Stimulated activated CD4-positive, alpha-beta T cell treated with anti-CD3 and anti-CD28 coated beads, Interleukin-15, amount 100 ng/mL, for 1 hour (primary cell): ENCODE data around the gene ABHD11.
"Not testable (repeated sequence)": the region's sequence is repeated elsewhere in the genome, so short reads cannot be mapped to it uniquely, and the experiment has no call there.

Source experiments
- DNase-seq, 2 donors: peaks; one replicate each; pipeline ENCODE4 v3.0.0-alpha.2; 2020; ENCODE audit warnings: low read depth in 1 of 2, low spot score in 1 of 2

Gene ABHD11

DNA sequence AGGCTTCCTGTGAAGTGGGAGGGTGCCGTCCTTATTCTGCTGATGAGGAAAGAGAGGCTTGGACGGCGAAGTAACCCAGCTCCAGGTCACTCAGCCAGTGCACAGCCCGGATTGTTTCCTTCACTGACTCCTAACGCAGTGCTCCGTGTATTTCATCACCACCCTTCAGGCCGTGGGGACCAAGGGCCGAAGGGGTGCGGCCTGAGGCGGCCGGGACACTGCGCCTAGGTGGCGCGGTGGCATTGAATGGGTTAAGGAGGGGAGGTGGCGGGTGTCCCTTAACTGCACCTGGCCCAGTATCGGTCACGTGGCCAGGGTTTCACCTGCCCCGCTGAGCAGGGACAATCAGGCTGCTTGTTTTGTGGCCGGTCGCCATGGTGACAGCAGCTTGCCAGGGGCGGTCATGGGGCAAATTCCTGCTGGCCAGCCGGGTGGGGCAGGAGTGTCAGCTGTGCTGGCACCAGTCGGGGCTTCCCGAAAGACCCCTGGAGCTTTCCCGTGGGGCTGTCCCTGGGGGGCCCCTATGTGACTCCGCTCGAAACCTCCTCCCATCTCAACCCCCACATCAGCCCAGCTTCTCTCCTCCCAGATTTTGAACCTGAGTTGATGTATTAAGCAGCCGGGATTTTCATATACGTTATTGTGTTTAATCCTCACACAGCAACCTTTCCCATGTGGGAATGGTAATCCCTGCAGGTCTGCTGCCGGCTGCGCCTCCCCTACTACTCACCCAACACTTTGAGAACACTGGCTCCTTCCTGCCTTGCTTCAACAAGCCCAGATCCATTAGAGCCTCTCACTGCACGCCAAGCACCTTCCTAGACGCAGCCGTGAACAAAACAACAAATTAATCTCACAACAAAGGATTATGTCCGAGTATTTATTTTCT, 4.4 kb upstream of the ABHD11 start:
- DNase-seq = no peak

DNA sequence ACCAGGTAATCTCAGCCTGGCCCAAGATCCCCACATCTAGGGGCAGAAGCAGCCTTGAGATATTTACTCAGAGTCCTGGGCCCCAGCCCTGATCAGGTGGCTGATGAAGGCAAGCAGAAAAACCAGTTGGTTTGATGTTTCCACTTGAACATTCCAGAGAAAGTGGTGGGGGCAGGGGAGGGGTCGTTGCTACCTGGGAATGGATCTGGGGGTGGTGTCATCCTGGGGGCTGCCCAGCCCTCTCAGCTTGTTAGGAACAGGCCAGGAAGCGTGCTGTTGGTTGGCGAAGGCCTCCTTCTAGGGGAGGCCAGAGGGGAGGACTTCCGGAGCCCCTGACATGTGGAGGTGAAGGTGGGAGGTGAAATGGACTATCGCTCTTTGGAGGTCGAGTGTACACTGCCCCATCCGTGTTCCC, 3.7 kb upstream of the ABHD11 start:
- DNase-seq = no peak

DNA sequence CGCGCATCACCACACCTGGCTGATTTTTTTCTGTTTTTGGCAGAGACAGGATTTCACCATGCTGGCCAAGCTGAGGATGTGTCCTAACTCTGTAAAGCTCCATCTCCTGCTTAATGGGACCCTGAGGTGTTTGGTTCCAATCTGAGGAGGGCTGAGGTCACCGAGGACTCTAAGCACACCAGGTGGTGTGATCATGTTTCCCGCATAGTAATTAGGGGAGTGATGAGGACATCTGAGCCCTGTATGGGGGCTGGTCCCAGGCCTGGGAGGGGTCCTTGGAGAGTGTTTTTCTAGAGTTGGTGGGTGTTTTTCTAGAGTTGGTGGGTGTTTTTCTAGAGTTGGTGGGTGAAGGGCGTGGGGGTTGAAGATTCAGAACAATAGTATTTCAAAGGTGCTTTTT, 3.0 kb upstream of the ABHD11 start:
- DNase-seq = no peak

DNA sequence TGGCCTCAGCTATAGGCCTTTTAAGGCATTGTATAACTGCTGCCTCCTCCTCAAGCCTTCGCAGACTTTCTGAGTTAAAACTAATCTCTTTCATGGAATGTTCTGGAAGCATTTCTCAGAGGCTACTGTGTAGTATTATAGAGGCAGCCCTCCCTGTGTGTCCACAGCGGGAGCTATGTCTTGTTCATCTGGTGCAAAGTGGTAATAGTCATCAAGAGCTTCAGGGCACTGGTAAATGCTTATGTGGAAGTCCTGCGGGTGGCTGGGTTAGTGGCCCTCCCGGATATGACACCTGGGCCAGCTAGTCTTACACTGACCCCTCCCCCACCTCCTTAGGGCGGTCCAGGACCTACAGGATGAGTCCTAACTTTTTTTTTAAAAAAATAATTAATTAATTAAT, 2.2 kb upstream of the ABHD11 start:
- DNase-seq = no peak

DNA sequence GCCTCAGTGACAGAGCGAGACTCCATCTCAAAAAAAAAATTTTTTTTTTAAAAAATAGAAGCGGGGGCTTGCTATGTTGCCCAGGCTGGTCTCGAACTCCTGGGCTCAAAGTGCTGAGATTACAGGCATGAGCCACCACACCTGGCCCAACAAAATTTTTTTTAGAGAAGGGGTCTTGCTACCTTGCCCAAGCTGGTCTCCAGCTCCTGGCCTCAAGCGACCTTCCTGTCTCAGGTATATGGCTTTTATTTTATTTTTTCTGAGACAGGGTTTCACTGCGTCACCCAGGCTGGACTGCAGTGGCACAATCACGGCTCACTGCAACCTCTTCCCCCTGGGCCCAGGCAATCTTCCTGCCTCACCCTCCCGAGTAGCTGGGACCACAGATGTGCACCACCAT, 1.6 kb upstream of the ABHD11 start:
- DNase-seq = no peak

DNA sequence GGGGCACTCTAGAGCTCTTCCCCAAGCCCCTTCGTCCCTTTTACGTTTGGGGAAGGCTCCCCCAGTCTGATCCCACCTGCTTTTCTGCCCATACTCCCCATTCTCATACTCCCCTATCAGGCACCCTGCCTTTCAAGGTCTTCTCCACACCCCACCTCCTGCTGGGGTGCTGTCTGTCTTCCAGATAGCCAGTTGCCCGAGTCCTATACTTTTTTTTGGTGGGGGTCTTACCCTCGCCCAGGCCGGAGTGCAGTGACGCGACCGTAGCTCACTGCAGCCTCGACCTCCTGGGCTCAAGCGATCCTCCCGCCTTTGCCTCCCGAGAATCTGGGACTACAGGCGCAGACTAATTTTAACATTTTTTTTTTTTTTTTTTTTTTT, 775 bp upstream of the ABHD11 start:
- no peak for DNase-seq

DNA sequence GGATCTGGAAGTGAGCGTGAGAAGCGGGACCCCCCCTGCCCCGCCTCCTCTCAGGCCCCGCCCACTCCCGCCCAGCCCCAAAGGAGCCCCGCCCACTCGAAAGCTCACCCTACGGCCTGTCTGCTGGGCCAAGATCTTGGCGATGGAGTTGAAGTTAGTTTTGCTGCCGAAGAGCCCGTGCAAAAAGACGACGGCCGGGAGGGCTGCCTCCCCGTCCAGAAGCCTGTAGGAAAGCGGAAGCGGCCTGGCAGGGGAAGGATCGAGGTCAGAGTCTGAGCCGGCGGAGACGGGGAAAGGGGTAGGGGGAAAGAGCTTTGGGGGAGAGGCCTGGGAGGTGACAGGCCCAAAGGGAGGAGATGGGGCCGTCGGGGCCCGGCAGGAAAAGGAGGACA, 386 bp downstream of the ABHD11 start:
- DNase-seq = peak; percentile 31 to 56

DNA sequence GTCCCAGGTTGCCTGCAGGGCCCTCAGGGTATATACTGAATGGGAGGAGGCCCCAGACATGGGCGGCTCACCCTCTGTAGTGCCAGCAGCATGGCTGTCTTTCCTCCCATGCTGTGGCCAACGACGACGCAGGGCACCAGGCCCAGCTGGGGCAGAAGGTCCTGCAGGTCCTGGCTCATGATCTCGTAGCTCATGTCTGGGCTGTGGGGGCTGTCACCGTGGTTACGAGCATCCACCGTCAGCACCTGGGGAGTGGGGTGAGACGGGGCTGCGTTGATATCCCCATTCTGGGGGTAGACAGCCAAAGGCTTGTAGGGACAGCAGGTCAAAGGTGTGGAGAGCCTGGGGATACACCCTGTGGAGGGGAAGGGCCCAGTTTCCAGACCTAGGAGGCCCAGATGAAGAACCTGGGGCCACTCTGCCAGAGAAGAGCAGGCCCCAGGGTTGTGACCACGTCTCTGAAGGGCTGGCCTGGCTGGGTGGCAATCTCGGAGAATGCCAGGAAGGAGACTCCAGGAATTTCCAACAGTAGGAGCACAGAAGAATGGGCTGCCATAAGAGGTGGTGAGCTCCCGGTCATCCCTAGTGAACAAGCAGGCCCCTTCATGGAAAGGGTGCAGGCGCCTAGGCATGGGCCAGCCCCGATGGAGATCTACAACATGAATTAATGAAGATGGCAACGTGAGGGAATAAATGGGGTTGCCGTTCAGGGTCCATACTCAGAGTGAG, 947 bp downstream of the ABHD11 start:
- DNase-seq = no peak

DNA sequence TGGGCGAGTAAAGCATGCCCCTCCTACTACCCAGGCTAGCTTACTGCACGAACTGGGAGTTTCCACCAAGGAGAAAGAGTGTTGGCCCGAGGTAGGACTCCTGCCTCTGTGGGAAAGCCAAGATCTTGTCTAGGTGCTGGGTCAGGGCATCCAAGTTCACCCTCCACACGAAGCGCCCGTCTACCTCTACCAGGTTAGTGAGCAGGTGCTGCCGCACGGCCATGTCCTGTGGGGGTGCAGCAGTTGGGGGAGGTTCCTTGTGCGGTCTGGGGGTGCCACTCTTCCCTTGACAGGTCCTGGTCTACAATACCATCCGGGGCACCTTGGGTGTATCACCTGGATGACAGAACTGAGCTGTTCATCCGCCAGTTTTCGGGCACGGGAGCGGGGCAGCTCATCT, 1.7 kb downstream of the ABHD11 start:
- no peak for DNase-seq

DNA sequence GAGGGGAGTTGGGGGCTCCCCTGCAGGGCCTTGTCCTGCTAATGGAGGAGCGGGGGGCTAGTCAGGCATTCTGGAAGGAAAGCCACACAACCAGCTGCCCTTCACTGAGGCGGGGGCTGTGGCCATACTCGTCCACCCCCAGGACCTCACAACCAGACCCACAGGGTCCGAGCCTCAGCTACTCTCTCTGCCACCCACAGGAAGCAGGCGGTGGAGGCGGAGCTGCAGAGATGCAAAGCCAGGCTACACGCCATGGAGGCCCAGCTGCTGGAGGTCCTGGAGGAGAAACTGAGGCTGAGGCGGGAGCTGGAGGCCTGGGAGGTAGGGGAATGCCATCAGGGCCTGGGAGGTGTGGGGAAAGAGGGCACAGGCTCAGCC, 3.1 kb downstream of the ABHD11 start:
- DNase-seq = no peak

DNA sequence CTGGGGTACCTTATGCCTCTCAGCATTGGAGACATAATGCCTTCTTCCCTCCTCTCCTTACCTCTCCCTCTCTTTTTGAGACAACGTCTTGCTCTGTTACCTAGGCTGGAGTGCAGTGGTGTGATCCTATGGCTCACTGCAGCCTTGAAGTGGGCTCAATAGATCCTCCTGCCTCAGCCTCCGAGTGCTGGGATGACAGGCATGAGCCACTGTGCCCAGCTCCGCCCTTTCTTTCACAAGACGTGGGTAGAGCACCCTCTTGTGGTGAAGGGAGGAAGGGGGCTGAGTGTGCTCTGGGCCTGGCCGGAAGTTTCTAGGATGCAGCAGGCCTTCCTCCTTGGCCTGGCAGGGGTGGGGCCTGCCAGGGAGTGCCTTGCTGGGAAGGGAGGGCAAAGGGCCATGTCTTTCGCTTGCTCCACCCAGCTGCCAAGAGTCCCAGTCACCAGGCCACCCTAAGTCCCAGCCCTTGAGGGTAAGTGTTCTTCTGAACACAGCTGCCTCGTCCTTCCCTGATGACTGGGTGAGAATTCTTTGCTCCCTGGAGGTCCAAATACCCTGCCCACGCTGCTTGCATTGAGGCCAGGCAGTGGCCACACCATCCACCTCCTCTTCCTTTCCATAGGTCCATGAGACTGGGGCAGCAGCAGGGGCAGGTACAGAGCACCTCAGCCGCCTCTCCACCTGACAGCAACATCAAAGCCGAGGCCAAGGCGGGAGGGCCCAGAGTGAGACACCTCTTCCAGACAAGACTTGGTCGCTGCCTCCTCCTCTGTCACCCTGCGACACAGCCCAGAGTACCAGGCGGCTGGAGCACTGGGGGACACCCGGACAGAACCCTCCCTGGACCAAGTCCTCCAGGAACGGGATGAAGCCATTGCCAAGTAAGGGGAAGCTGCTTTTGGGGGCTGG, 3.7 kb downstream of the ABHD11 start:
- peak; percentile 53 to 68 for DNase-seq

DNA sequence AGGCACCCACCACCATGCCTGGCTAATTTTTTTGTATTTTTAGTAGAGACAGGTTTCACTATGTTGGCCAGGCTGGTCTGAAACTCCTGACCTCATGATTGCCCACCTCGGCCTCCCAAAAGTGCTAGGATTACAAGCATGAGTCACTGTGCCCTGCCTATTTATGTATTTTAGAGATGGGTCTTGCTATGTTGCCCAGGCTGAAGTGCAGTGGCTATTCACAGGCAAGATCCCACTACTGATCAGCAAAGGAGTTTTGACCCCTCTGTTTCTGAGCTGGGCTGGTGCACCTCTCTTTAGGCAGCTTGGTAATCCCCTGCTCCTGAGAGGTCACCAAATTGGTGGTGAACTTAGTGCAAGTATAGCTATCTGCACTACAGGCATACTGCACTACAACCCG, 6.2 kb downstream of the ABHD11 start:
- no peak for DNase-seq

DNA sequence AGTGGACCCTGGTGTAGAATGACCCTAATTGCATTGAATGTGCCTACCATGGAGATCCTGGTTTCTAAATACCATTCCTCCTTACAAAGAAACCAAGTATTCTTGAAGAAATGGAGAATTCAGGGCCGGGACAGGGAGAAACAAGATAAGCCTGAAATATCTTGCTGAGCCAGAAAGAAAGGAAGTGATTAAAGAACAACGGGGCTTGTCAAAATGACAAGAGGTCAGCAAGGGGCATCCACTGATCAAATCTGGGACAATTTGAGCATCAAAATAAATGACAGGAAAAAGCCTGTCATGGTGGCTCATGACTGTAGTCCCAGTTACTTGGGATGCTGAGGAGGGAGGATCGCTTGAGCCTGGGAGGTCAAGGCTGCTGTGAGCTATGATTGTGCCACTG, 8.1 kb downstream of the ABHD11 start:
- no peak for DNase-seq

DNA sequence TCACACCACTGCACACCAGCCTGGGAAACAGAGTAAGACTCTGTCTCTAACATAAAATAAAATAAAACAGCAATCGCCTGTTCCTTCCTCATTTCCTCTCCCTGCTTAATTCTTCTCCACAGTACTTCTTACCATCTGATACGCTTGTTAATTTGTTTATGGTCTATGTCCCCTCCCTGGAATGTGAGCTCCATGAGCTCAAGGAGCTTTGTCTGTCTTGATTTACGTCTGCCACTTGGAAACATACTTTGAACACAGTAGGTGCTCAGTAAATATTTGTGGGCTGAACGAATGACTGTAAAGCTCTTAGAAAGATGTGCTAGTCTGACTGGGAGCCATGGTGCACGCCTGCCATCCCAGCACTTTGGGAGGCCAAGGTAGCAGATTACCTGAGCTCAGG, 10.1 kb downstream of the ABHD11 start:
- no peak for DNase-seq

DNA sequence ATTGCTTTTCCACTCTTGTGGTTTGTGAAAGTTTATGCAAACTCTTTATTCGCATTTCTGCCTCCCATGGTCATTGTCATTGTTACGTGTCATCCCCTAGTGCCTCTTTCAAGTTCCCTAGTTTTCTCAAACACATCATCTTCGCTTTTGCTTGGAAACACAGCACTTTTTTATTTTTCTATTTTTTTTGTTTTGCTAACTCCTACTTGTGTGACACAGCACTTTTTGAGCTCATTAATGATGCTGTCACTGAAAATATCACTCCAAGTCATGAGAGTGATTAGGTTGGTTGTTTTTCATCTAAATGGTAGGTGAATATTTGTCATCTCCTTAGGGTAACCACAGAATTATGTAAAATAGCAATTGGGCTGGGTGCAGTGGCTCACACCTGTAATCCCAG, 10.7 kb downstream of the ABHD11 start:
- DNase-seq = no peak

DNA sequence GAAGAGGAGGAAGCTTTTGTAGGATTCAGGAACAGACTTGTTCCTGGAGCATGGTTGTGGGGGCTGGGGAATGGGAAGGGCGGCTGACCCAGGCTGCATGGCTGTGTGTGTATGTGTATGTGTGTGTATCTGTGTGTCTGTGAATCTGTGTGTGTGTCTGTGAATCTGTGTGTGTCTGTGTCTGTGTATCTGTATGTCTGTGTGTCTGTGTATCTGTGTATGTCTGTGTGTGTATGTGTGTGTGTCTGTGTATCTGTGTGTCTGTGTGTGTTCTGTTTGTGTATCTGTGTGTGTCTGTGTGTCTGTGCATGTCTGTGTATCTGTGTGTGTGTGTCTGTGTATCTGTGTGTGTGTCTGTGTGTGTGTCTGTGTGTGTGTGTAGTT, 12.5 kb downstream of the ABHD11 start:
- DNase-seq = no peak

DNA sequence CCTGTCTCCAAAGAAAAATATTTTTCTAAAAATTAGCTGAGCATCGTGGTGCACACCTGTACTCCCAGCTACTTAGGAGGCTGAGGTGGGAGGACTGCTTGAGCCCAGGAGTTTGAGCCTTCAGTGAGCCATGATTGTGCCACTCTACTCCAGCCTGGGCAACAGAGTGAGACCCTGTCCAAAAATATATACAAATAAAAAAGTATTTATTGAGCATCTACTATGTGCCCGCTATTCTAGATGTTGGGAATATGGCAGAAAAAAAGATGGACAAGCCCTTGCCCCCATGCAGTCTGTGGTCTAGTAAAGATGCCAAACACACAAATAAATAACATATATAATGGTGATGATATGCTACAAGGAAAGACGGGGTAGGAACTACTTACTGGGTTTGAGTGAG, 14.8 kb downstream of the ABHD11 start:
- DNase-seq = no peak

DNA sequence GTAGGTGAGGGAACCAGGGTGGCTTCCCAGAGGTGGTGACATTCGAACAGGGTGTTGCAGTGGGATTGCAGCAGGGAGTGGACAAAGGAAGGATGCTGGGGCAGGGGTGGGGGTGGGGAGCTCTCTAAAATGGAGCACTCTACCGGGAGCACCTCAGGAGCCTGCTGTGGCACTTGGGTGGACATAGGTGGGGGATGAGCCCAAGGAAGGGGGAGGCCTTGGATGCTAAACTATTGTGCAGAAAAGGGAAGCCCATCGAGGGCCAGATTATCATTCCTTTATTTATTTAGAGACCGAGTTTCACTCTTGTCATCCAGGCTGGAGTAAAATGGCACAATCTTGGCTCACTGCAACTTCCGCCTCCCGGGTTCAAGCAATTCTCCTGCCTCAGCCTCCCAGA, 15.8 kb downstream of the ABHD11 start:
- no peak for DNase-seq

DNA sequence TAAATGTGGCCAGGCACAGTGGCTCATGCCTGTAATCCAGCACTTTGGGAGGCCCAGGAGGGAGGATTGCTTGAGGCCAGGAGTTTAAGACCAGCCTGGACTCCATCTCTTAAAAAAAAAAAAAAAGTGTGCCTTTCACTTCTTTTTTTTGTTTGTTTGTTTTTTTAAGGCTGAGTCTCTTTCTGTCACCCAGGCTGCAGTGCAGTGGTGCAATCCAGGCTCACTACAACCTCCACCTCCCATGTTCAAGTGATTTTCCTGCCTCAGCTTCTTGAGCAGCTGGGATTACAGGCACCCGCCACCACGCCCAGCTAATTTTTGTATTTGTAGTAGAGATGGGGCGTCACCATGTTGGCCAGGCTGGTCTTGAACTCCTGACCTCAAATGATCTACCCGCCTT, 16.4 kb downstream of the ABHD11 start:
- not testable (repeated sequence) for DNase-seq

DNA sequence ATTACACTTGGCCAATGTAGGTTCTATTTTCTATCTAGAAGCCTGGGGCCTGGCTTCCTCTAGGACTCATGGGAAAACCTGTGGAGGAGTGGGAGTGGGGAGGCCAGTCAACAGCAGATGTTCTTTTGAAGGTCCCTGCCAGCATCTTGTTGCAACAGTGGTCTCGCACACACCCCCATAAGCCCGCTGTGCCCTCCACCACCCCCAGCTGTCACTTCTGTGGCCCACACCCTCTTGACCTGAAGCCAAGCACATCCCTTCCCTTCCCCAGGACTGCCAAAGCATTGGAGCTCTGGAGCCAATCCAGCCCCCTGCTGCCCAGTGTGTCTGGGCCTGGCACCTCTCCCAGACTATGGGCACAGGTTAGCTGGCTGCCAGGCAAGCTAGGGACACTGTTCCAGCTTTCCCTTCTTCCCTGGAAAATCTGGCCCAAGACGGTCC, 17.2 kb downstream of the ABHD11 start:
- DNase-seq = no peak

DNA sequence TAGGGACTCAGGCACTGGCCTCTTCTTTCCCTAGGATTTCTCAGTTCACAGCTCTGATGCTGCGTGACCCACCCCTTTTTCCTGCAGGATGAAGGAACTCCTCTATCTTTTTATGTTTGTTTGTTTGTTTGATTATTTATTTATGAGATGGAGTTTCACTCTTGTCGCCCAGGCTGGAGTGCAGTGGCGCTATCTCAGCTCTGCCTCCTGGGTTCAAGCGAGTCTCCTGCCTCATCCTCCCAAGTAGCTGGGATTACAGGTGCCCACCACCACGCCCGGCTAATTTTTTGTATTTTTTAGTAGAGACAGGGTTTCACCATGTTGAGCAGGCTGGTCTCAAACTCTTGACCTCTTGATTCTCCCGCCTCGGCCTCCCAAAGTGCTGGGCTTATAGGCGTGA, 18.2 kb downstream of the ABHD11 start:
- not testable (repeated sequence) for DNase-seq

DNA sequence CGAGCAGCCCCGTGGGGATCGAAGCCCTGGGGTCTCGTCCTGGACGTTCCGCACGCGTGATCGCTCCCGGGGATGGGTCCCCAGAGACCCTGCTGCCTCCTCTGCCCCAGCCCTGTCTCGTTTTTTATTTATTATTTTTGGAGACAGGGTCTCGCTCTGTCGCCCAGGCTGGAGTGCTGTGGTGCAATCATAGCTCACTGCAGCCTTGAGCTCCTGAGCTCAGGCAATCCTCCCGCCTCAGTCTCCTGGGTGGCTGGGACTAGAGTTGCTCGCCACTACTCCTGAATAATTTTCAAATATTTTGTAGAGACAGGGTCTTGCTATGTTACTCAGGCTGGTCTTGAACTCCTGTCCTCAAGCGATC, 18.8 kb downstream of the ABHD11 start:
- DNase-seq = no peak
